ENCODE results near the gene RPS6KB2. TPM values are rescaled to one million over a fixed set of nuclear protein-coding genes. Genes with fewer than 3 reads are reported as not detected.

RPS6KB2 gene
- total RNA-seq, 1 donor from 2014 or later = 72.3 TPM

DNA sequence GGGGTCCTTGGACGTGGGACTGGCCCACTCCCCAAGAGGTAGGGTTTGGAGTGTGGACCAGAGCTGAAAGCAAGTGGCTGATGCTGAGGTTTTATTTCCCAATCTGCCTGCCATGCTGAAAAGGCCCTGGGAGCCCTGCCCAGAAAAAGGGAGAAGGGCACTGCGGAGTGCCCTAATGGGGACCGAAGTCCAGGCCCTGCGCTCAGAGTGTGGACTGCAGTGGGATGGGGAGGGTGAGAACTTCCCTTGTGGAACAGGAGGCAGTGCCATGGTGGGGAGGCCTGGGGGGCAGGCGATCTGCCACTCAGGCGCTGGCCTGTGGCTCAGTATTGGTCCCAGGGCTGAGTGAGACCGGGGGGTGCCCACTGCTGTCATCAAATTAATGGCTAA, 19.9 kb downstream of the RPS6KB2 start:
- Histone ChIP-seq H3K9me3 (no peaks in the 10 kb centered on the region), H3K4me1 (peaks cover 3 to 6% of the 10 kb centered on the region in 2 donors), H3K27me3 (no peaks in the 10 kb centered on the region), H3K36me3 (no peaks in the 10 kb centered on the region), H3K4me3 (no peak overlapping the region), H3K27ac (no peak overlapping the region)
- intact Hi-C loops (cut with DNase I) = no loop called here
- TF ChIP-seq, protein P1, sequence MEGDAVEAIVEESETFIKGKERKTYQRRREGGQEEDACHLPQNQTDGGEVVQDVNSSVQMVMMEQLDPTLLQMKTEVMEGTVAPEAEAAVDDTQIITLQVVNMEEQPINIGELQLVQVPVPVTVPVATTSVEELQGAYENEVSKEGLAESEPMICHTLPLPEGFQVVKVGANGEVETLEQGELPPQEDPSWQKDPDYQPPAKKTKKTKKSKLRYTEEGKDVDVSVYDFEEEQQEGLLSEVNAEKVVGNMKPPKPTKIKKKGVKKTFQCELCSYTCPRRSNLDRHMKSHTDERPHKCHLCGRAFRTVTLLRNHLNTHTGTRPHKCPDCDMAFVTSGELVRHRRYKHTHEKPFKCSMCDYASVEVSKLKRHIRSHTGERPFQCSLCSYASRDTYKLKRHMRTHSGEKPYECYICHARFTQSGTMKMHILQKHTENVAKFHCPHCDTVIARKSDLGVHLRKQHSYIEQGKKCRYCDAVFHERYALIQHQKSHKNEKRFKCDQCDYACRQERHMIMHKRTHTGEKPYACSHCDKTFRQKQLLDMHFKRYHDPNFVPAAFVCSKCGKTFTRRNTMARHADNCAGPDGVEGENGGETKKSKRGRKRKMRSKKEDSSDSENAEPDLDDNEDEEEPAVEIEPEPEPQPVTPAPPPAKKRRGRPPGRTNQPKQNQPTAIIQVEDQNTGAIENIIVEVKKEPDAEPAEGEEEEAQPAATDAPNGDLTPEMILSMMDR (IDR thresholded peaks at IDR 0.05) = no peak
- no peak for DNase-seq (ENCODE audit: low spot score in 2 of 2)

DNA sequence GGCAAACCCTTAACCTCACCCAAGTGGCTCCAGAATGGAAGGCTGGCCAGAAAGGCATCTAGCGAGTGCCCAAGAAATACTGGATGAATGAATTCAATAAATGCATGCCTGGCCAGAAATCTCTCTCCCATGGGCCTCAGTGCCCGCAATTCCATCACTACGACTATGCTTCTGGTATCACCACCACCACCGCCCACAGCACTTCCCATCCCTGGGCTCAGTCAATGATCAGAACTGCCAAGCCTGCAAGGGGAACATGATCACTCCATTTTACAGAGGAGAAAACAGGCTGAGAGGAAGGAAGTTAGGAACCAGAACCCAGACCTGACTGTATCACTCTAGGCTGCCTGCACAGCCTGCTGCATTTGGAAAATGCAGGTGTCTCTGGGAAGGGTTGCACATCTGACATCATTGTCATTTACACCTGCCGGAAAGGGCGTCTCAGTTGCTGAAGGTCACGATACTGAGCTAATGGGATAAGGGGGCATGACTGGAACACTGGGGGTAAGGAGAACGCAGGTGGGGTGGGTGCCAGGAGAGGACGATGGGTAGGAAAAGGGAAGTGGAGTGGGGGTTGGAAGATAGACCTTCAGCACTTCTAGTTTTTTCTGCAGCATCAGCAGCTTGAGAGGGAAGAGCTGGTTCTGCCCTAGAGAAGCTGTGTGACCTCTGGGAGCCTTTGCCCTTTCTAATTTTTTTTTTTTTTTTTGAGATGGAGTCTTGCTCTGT, 21.0 kb downstream of the RPS6KB2 start:
- TF ChIP-seq, protein P1 (IDR thresholded peaks at IDR 0.05) = no peak
- Histone ChIP-seq H3K27me3 (no peaks in the 10 kb centered on the region), H3K27ac (no peak overlapping the region), H3K9me3 (no peaks in the 10 kb centered on the region), H3K36me3 (no peaks in the 10 kb centered on the region), H3K4me3 (no peak overlapping the region), H3K4me1 (peaks cover 3 to 5% of the 10 kb centered on the region in 2 donors)
- intact Hi-C loops (cut with DNase I) = no loop called here
- no peak for DNase-seq (ENCODE audit: low spot score in 2 of 2)

DNA sequence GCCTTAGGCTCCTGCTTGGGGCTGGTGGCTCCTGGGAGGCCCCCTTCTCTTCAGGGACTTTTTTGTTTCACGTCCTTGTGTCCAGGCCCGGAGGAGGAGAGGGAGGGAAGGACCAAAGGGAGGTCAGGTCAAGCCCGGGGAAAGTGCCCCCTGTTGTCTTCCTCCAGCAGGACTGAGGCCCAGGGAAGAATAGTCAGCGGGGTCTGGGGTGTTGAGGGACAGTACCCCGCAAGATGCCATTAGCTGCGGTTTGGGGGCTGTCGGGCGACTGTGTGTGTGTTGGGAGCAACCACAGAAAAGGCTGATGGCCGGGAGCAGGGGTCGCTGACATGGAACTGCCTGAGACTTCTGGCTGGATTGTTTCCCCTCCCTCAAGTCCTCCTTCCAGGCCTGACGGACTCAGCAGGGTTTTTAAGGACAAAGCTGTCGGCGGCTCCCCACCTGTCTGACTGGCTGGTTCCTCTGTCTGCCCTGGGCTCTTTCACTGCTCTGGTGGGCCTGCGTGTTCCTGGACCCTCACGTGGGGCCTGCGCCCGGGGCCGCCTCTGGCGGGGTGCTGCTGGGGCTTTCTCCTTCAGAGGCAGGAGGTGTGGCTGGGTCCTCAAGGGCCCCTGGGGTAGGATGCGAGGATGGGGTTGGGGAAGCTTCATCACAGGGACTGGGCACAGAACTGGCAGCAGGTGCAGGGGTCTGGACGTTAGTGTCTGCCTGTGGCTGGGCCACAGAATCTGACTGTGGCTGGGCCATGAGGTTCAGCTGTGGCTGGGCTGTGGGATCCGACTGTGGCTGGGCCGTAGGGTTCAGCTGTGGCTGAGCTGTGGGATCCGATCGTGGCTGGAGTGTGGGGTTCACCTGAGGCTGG, 22.7 kb downstream of the RPS6KB2 start:
- no peaks in the 10 kb centered on the region for H3K27me3 ChIP-seq
- H3K4me3 ChIP-seq = no peak overlapping the region
- no peaks in the 10 kb centered on the region for H3K4me1 ChIP-seq
- intact Hi-C loops (cut with DNase I) = no loop called here
- H3K9me3 ChIP-seq = no peaks in the 10 kb centered on the region
- DNase-seq (ENCODE audit: low spot score in 2 of 2) = no peak
- H3K27ac ChIP-seq = no peak overlapping the region
- no peaks in the 10 kb centered on the region for H3K36me3 ChIP-seq
- TF ChIP-seq, protein P1 (IDR thresholded peaks at IDR 0.05) = no peak

DNA sequence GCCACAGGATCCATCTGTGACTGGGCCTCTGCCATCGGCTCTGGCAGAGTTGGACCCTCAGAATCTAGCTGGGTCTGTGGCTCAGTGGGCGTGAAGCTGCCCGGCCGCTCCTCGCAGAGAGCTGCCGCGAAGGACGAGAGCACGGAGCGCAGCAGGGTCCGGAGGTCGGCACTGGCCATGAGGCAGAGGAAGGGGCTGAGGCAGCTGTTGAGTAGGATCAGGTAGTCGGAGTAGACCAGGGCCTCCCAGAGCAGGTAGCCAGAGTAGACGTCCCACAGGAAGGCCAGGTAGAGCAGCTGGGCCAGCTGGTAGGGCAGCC, 23.3 kb downstream of the RPS6KB2 start:
- DNase-seq (ENCODE audit: low spot score in 2 of 2) = no peak
- Histone ChIP-seq H3K27me3 (no peaks in the 10 kb centered on the region), H3K4me3 (no peak overlapping the region), H3K4me1 (no peaks in the 10 kb centered on the region), H3K27ac (no peak overlapping the region), H3K36me3 (no peaks in the 10 kb centered on the region), H3K9me3 (no peaks in the 10 kb centered on the region)
- TF ChIP-seq, protein P1 (IDR thresholded peaks at IDR 0.05) = no peak
- intact Hi-C loops (cut with DNase I) = no loop called here

DNA sequence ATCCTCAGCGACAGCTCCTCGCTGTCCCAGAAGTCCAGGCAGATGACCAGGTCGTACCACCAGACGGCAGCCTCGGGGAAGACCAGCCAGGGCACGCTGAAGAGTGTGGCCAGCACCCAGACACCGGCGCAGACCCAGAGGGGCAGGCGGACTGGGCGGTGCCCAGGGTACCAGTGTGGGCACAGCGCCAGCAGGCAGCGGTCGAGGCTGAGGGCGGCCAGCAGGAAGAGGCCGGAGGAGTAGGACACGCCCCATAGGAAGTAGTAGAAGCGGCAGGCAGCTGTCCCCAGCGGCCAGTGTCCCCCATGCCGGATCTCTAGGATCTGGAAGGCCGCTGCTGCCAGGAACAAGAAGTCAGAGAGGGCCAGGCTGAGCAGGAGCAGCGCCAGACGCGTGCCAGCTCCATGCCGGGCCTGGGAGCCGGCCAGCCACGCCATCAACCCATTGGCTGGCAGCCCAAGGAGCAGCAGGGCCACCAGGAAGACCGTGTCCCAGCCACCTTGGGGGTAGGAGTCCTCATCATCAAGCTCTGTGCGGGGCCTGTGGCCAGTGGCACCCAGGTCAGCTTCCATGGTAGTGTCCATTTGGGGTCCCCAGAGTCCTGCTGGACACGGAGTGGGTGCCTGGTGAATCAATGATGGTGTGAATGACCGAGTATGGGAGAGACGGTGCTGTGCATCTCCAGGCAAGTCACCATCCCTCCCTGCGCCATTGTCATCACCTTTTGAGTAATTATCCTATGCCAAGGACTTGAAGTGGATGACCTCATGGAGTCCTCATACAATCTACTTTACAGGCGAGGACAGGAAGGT, 24.1 kb downstream of the RPS6KB2 start, which contains the start of gene GPR152:
Gene GPR152 (minus strand): TSS at position 589 of the 812 bp plus-strand sequence. CDS start 5 bp downstream, at position 584.
- H3K27ac ChIP-seq = no peak within 1 kb of the TSS
- H3K9me3 ChIP-seq = no peaks in the 10 kb centered on the region
- intact Hi-C loops (cut with DNase I) = no loop called here
- TF ChIP-seq, protein P1 (IDR thresholded peaks at IDR 0.05) = no peak
- no peak for DNase-seq (ENCODE audit: low spot score in 2 of 2)
- H3K27me3 ChIP-seq = no peaks in the 10 kb centered on the region
- no peaks in the 10 kb centered on the region for H3K4me1 ChIP-seq
- no peaks in the 10 kb centered on the region for H3K36me3 ChIP-seq
- H3K4me3 ChIP-seq = no peak within 1 kb of the TSS
